Effector memory CD4-positive, alpha-beta T cell (primary cell): Measurements from ENCODE around the gene ALDH4A1.
A peak's percentile ranks its signal among the peaks of the same experiment; 100 is the strongest.

Experiments
- DNase-seq, 3 donors: peaks; one replicate each; pipeline ENCODE4 v3.0.0-alpha.2; 2020
- H3K27ac ChIP-seq: 2 replicates; pipeline ENCODE4 v1.7.0; 2013; ENCODE audit warnings: mild to moderate bottlenecking, low read length, moderate library complexity; ENCODE audit not compliant: insufficient read depth, poor library complexity, severe bottlenecking
- H3K27me3 ChIP-seq: replicated peaks from 2 replicates; pipeline ENCODE4 v1.7.0; 2013; ENCODE audit warnings: mild to moderate bottlenecking, low read length; ENCODE audit not compliant: insufficient read depth, control insufficient read depth, poor library complexity, severe bottlenecking
- H3K36me3 ChIP-seq: 2 replicates; pipeline ENCODE4 v1.7.0; 2013; ENCODE audit warnings: mild to moderate bottlenecking, low read length, moderate library complexity; ENCODE audit not compliant: control insufficient read depth, insufficient read depth
- H3K4me1 ChIP-seq: 2 replicates; pipeline ENCODE4 v1.7.0; 2013; ENCODE audit warnings: low read length, mild to moderate bottlenecking; ENCODE audit not compliant: control insufficient read depth, insufficient read depth, poor library complexity, severe bottlenecking
- H3K4me3 ChIP-seq: 2 replicates; pipeline ENCODE4 v1.7.0; 2013; ENCODE audit warnings: low read length, low read depth, mild to moderate bottlenecking; ENCODE audit not compliant: insufficient read depth, poor library complexity, severe bottlenecking
- H3K9me3 ChIP-seq: 2 replicates; pipeline ENCODE4 v1.7.0; 2013; ENCODE audit warnings: mild to moderate bottlenecking, low read length, moderate library complexity; ENCODE audit not compliant: control insufficient read depth

Gene ALDH4A1

GRCh38 chr1:18878538-18879214, 23.7 kb downstream of the ALDH4A1 start:
- Histone ChIP-seq H3K27ac (no peak overlapping the region), H3K4me1 (no peaks in the 10 kb centered on the region), H3K4me3 (no peak overlapping the region), H3K36me3 (no peaks in the 10 kb centered on the region), H3K9me3 (no peaks in the 10 kb centered on the region), H3K27me3 (no peaks in the 10 kb centered on the region)
- no peak for DNase-seq

- Histone ChIP-seq H3K27me3 (no peaks in the 10 kb centered on the region), H3K9me3 (no peaks in the 10 kb centered on the region), H3K4me3 (no peak overlapping the region), H3K27ac (no peak overlapping the region), H3K36me3 (no peaks in the 10 kb centered on the region), H3K4me1 (no peaks in the 10 kb centered on the region)
- DNase-seq, result no peak
These were observed 25.1 kb downstream of the ALDH4A1 start for GRCh38 chr1:18877282-18877681.

- DNase-seq, result no peak
- H3K36me3 ChIP-seq, result no peaks in the 10 kb centered on the region
- H3K9me3 ChIP-seq, result no peaks in the 10 kb centered on the region
- no peaks in the 10 kb centered on the region for H3K27me3 ChIP-seq
- no peak overlapping the region for H3K27ac ChIP-seq
- no peaks in the 10 kb centered on the region for H3K4me1 ChIP-seq
- H3K4me3 ChIP-seq, result no peak overlapping the region
These were observed 26.1 kb downstream of the ALDH4A1 start for GRCh38 chr1:18876210-18876609.

GRCh38 chr1:18875796-18876128, 26.6 kb downstream of the ALDH4A1 start:
- no peaks in the 10 kb centered on the region for H3K27me3 ChIP-seq
- no peaks in the 10 kb centered on the region for H3K4me1 ChIP-seq
- H3K27ac ChIP-seq, result no peak overlapping the region
- DNase-seq, result no peak
- H3K4me3 ChIP-seq, result no peak overlapping the region
- H3K36me3 ChIP-seq, result no peaks in the 10 kb centered on the region
- H3K9me3 ChIP-seq, result no peaks in the 10 kb centered on the region

- H3K27ac ChIP-seq, result no peak overlapping the region
- H3K36me3 ChIP-seq, result no peaks in the 10 kb centered on the region
These were observed 27.1 kb downstream of the ALDH4A1 start for GRCh38 chr1:18875107-18875795.

GRCh38 chr1:18874600-18874999, 27.8 kb downstream of the ALDH4A1 start:
- Histone ChIP-seq H3K9me3 (no peaks in the 10 kb centered on the region), H3K27me3 (no peaks in the 10 kb centered on the region), H3K27ac (no peak overlapping the region), H3K4me1 (no peaks in the 10 kb centered on the region), H3K4me3 (no peak overlapping the region), H3K36me3 (no peaks in the 10 kb centered on the region)
- no peak for DNase-seq

More at GRCh38 chr1:18875107-18875795, 27.1 kb downstream of the ALDH4A1 start:
- H3K4me1 ChIP-seq, result no peaks in the 10 kb centered on the region
- no peaks in the 10 kb centered on the region for H3K27me3 ChIP-seq
- DNase-seq, result peak; percentile 17 to 50 (median 33)
- no peaks in the 10 kb centered on the region for H3K9me3 ChIP-seq
- H3K4me3 ChIP-seq, result no peak overlapping the region

- DNase-seq, result no peak
- Histone ChIP-seq H3K9me3 (no peaks in the 10 kb centered on the region), H3K27ac (no peak overlapping the region), H3K27me3 (no peaks in the 10 kb centered on the region), H3K4me1 (no peaks in the 10 kb centered on the region), H3K4me3 (no peak overlapping the region), H3K36me3 (no peaks in the 10 kb centered on the region)
These were observed 28.3 kb downstream of the ALDH4A1 start for GRCh38 chr1:18874036-18874435.

- no peaks in the 10 kb centered on the region for H3K36me3 ChIP-seq
- H3K4me1 ChIP-seq, result no peaks in the 10 kb centered on the region
- H3K27ac ChIP-seq, result no peak overlapping the region
- no peak overlapping the region for H3K4me3 ChIP-seq
- no peak for DNase-seq
- no peaks in the 10 kb centered on the region for H3K27me3 ChIP-seq
- H3K9me3 ChIP-seq, result no peaks in the 10 kb centered on the region
These were observed 30.2 kb downstream of the ALDH4A1 start for GRCh38 chr1:18872071-18872611.

GRCh38 chr1:18871401-18872070, 30.8 kb downstream of the ALDH4A1 start:
- Histone ChIP-seq H3K4me3 (no peak overlapping the region), H3K4me1 (no peaks in the 10 kb centered on the region), H3K36me3 (no peaks in the 10 kb centered on the region), H3K27me3 (no peaks in the 10 kb centered on the region), H3K27ac (no peak overlapping the region), H3K9me3 (no peaks in the 10 kb centered on the region)
- DNase-seq, result no peak

- H3K36me3 ChIP-seq, result no peaks in the 10 kb centered on the region
- no peak overlapping the region for H3K27ac ChIP-seq
- no peaks in the 10 kb centered on the region for H3K4me1 ChIP-seq
- no peaks in the 10 kb centered on the region for H3K9me3 ChIP-seq
- no peak for DNase-seq
- no peaks in the 10 kb centered on the region for H3K27me3 ChIP-seq
- H3K4me3 ChIP-seq, result no peak overlapping the region
These were observed 31.4 kb downstream of the ALDH4A1 start for GRCh38 chr1:18870957-18871356.
